B cell (primary cell): ENCODE data around the gene DNAJB1.

Experiments used
- EZH2 ChIP-seq: IDR thresholded peaks from 2 replicates; pipeline ENCODE4 v1.6.1; 2012; ENCODE audit warnings: borderline replicate concordance, low read depth, mild to moderate bottlenecking, moderate library complexity, low read length; ENCODE audit not compliant: insufficient read depth, poor library complexity, severe bottlenecking
- TF ChIP-seq, protein P1 (sequence below): fragments of 200-600 bp; IDR thresholded peaks from one replicate; pipeline ENCODE4 v1.8.0; 2022; ENCODE audit warnings: antibody characterized with exemption, mild to moderate bottlenecking

DNA sequence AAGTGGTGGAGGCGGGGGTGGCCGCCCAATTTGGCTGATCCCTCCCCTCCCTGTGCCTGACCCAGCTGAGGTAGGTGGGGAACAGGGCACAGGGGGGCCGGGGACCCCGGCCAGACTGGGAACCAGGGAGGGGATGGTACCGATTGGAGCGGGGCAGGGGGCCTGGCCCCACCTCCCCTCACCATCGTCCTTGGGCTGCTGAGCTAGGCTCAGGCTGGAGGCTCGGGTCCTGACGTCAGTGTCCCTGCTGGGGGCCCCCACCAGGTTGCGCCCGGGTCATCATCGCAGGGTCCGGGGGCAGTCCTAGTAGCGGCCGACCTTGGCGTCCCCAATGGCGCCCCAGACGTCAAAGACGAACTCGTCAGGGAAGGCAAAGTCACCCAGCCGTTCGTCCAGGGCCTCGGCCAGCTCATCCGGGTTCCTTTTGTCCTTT, 40.1 kb downstream of the DNAJB1 start:
- TF ChIP-seq, protein P1, sequence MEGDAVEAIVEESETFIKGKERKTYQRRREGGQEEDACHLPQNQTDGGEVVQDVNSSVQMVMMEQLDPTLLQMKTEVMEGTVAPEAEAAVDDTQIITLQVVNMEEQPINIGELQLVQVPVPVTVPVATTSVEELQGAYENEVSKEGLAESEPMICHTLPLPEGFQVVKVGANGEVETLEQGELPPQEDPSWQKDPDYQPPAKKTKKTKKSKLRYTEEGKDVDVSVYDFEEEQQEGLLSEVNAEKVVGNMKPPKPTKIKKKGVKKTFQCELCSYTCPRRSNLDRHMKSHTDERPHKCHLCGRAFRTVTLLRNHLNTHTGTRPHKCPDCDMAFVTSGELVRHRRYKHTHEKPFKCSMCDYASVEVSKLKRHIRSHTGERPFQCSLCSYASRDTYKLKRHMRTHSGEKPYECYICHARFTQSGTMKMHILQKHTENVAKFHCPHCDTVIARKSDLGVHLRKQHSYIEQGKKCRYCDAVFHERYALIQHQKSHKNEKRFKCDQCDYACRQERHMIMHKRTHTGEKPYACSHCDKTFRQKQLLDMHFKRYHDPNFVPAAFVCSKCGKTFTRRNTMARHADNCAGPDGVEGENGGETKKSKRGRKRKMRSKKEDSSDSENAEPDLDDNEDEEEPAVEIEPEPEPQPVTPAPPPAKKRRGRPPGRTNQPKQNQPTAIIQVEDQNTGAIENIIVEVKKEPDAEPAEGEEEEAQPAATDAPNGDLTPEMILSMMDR: no peak
- no peak for TF ChIP-seq EZH2
